NCI-H187 (cell line): ENCODE measurements around the gene DRD3.

Experiments
- DNase-seq, 2 experiments: peaks; one replicate each; lab custom pipeline; 2025; lab: John Stamatoyannopoulos, UW

The DRD3 gene

GRCh38 chr3:114178770-114179368 is at the start of gene DRD3:
DRD3 (minus strand) TSS chr3:114179052; CDS start chr3:114171992, 7,060 bp downstream.
- DNase-seq: no peak

GRCh38 chr3:114227076-114227475 is 48.2 kb upstream of the DRD3 start:
- DNase-seq: no peak

- DNase-seq: no peak
Observed at GRCh38 chr3:114226313-114226712, 47.5 kb upstream of the DRD3 start.

GRCh38 chr3:114223143-114223542 is 44.3 kb upstream of the DRD3 start:
- no peak for DNase-seq

- no peak for DNase-seq
Observed at GRCh38 chr3:114221881-114222264, 43.0 kb upstream of the DRD3 start.

GRCh38 chr3:114221165-114221880 is 42.5 kb upstream of the DRD3 start:
- DNase-seq: no peak

- DNase-seq: no peak
Observed at GRCh38 chr3:114219741-114220140, 40.9 kb upstream of the DRD3 start.

GRCh38 chr3:114218578-114219185 is 39.8 kb upstream of the DRD3 start:
- DNase-seq: no peak

GRCh38 chr3:114218006-114218405 is 39.2 kb upstream of the DRD3 start:
- no peak for DNase-seq

- DNase-seq: no peak
Observed at GRCh38 chr3:114217266-114217665, 38.4 kb upstream of the DRD3 start.

- DNase-seq: no peak
Observed at GRCh38 chr3:114216186-114216970, 37.5 kb upstream of the DRD3 start.

GRCh38 chr3:114214542-114215341 is 35.9 kb upstream of the DRD3 start:
- no peak for DNase-seq

- no peak for DNase-seq
Observed at GRCh38 chr3:114213627-114214541, 35.0 kb upstream of the DRD3 start.

GRCh38 chr3:114213292-114213626 is 34.4 kb upstream of the DRD3 start:
- no peak for DNase-seq

- no peak for DNase-seq
Observed at GRCh38 chr3:114212646-114213045, 33.8 kb upstream of the DRD3 start.

- no peak for DNase-seq
Observed at GRCh38 chr3:114207768-114208167, 28.9 kb upstream of the DRD3 start.

GRCh38 chr3:114206342-114206741 is 27.5 kb upstream of the DRD3 start:
- DNase-seq: no peak

- no peak for DNase-seq
Observed at GRCh38 chr3:114205541-114205940, 26.7 kb upstream of the DRD3 start.

GRCh38 chr3:114194750-114195149 is 15.9 kb upstream of the DRD3 start:
- DNase-seq: no peak

- DNase-seq: no peak
Observed at GRCh38 chr3:114192136-114192535, 13.3 kb upstream of the DRD3 start.

GRCh38 chr3:114186501-114186900 is 7.6 kb upstream of the DRD3 start:
- no peak for DNase-seq
